Transverse colon (tissue), 4 donors: ENCODE data around the gene SDR39U1.

Experiments
- CTCF ChIP-seq, 5 experiments: fragments of 200-600 bp in 3 of 5; fragments of 450-650 bp in 2 of 5; sonication (generic) in 3 of 5; IDR thresholded peaks; 1 replicate in 2 of 5; 2 replicates in 3 of 5; pipeline ENCODE4 v1.5.1; 2016 to 2017; ENCODE audit warnings: antibody characterized with exemption in 5 of 5, inconsistent platforms in 3 of 5, mild to moderate bottlenecking in 2 of 5, moderate library complexity in 1 of 5
- EP300 ChIP-seq: sonication (generic); formaldehyde crosslinking; IDR thresholded peaks from one replicate; pipeline ENCODE4 v1.6.1; 2017; ENCODE audit warnings: antibody characterized with exemption, low read depth
- POLR2AphosphoS5 ChIP-seq, 3 donors: sonication (generic); formaldehyde crosslinking; IDR thresholded peaks; one replicate each; pipeline ENCODE4 v1.6.1; 2016; ENCODE audit warnings: antibody characterized with exemption in 3 of 3

GRCh38 chr14:24465368-24465767 lies 22.8 kb upstream of the SDR39U1 start:
- TF ChIP-seq EP300 (no peak), POLR2AphosphoS5 (IDR thresholded peaks at IDR 0.05) (no peak), CTCF (IDR thresholded peaks at IDR 0.05) (no peak)
